GM18951 (cell line): ENCODE measurements around the gene CD52.

Experiments used
- POLR2A ChIP-seq: IDR thresholded peaks from 4 replicates; pipeline ENCODE4 v1.6.1; 2011; ENCODE audit warnings: mild to moderate bottlenecking; ENCODE audit not compliant: insufficient read length, insufficient read depth; ENCODE audit errors: extremely low read depth
- in situ Hi-C: fragments of 300-500 bp; cut with MboI; formaldehyde crosslinking; loops from one replicate; pipeline ENCODE4 v1.12.0; 2022; ENCODE audit warnings: low sequenced_read_pairs, mixed read lengths, inconsistent platforms; ENCODE audit not compliant: unreplicated experiment

CD52 gene, protein sequence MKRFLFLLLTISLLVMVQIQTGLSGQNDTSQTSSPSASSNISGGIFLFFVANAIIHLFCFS

GRCh38 chr1:26317612-26318337, at the start of gene CD52:
Gene CD52, plus strand, starts transcription at chr1:26317958. Its CDS starts 60 bp downstream, at chr1:26318018.
- peak; percentile 82 for TF ChIP-seq POLR2A
- in situ Hi-C loops = no loop called here

DNA sequence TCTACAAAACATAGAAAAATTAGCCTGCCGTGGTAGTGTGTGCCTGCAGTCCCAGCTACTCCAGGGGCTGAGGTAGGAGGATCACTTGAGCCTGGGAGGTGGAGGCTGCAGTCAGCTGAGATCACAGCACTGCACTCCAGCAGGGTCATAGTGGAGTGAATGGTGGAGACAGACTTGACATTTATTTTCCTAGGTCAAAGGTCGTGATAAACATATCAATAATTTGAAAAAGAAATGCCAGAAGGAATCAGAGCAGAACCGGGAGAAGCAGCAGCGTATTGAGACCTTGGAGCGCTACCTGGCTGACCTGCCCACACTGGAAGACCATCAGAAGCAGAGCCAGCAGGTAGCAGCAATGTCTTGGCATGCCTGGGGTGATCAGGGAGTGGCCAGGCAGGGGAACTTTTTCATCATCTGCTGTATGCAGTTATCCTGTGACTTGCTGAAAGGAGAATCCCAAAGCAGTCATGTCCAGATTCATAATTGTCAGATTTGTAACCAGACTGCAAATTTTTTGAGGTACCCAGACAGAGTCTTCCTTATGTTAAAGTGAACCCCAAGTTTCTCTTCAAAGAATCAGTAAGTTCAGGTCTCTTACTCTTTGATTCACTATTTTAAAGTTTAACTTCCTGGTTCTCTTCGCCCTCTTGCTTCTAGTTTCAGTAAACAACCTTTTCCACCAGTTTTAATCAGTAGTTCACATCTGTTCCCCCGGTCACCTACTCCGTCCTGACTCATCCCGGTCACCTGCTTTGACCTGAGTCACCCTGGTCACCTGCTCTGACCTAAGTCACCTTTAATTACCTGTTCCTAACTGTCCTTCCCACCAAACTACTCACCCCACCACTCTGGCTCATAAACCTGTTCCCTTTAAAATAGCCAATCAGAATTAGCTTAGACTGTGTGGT, 49.2 kb upstream of the CD52 start:
- in situ Hi-C loops = no loop called here

DNA sequence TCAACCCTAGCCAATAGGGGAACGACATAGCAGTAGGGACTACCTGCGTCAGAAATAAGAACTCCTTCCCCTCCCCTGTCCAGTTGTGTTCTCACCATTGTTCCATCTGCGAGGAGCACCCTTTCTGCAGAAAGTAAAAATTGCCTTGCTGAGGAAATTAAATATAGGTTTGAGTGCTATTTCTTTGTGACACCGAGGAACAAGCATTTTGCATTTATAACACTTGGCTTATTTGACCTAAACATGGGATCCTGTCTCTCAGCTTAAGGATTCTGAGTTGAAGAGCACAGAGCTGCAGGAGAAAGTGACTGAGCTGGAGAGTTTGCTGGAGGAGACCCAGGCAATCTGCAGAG, 48.6 kb upstream of the CD52 start:
- no peak for TF ChIP-seq POLR2A
- in situ Hi-C loops = no loop called here

More for the DNA sequence above, 49.2 kb upstream of the CD52 start:
- TF ChIP-seq POLR2A = no peak

GRCh38 chr1:26274801-26275425, 42.8 kb upstream of the CD52 start:
- no peak for TF ChIP-seq POLR2A
- in situ Hi-C loops = no loop called here

DNA sequence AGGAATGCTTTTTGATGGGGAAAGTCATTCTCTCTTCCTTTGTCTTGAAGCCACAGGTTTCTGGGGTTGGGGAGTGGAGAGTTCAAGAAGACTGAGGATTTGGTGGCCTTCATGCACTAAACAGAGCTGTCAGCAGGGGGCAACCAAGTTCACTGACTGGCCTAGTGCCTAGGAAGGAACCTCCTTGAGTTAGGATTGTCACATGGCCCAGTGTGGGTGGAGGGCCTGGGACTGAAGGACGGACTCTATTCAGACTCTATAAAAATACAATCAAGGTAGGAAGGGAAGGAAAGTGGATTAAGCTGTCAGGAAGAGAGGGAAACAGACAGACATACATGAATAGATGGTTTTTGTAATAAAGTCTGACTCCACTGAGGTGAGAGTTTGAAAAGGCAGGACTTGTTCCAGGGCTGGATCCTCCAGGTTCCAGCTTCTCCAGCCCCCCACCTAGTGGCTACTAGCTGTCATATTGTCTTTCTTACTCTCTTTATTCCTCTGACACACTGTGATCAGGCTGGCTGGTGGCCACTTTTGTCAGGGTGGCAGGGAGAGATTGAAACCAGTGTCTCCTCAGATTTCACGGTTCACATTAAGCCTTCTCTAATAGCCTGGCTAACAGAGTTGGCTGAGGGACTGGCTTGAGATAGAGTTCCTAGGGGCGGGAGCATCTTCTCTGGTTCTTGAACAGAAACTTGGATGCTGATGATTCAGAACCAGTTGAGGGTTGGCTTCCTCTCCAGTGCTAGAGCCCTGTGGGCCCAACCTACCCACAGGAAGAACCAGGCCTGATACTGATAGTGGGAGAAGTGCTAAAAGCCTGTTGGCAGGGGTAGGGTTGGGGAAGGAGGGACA, 42.0 kb upstream of the CD52 start:
- in situ Hi-C loops = no loop called here
- TF ChIP-seq POLR2A = no peak

- TF ChIP-seq POLR2A = no peak
- in situ Hi-C loops = no loop called here
These were observed 41.3 kb upstream of the CD52 start for GRCh38 chr1:26276432-26276838.

DNA sequence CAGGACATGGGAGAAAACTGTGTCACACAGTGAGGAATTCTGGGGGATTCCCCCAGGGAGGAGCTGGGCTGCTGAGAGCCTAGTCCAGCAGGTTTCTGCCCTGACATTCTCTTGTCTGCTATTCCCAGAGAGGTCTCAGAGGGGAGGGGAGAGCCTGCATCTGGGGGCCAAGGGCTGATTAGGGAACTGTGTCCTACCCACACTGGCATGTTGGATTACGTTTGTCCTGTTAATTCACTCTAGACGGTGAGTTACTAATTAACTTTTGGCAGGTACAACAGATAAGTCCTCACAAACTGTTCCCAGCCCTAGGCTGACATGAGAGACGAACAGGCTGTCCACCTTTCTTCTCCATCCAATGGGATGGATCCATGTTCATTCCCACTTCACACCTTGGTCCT, 40.5 kb upstream of the CD52 start:
- no peak for TF ChIP-seq POLR2A
- in situ Hi-C loops = no loop called here

GRCh38 chr1:26277719-26278118, 40.0 kb upstream of the CD52 start:
- in situ Hi-C loops = no loop called here

GRCh38 chr1:26278303-26278702, 39.5 kb upstream of the CD52 start:
- in situ Hi-C loops = no loop called here

More at GRCh38 chr1:26277719-26278118, 40.0 kb upstream of the CD52 start:
- no peak for TF ChIP-seq POLR2A

GRCh38 chr1:26278724-26279455, 38.9 kb upstream of the CD52 start:
- TF ChIP-seq POLR2A = no peak
- in situ Hi-C loops = no loop called here

More at GRCh38 chr1:26278303-26278702, 39.5 kb upstream of the CD52 start:
- TF ChIP-seq POLR2A = no peak

DNA sequence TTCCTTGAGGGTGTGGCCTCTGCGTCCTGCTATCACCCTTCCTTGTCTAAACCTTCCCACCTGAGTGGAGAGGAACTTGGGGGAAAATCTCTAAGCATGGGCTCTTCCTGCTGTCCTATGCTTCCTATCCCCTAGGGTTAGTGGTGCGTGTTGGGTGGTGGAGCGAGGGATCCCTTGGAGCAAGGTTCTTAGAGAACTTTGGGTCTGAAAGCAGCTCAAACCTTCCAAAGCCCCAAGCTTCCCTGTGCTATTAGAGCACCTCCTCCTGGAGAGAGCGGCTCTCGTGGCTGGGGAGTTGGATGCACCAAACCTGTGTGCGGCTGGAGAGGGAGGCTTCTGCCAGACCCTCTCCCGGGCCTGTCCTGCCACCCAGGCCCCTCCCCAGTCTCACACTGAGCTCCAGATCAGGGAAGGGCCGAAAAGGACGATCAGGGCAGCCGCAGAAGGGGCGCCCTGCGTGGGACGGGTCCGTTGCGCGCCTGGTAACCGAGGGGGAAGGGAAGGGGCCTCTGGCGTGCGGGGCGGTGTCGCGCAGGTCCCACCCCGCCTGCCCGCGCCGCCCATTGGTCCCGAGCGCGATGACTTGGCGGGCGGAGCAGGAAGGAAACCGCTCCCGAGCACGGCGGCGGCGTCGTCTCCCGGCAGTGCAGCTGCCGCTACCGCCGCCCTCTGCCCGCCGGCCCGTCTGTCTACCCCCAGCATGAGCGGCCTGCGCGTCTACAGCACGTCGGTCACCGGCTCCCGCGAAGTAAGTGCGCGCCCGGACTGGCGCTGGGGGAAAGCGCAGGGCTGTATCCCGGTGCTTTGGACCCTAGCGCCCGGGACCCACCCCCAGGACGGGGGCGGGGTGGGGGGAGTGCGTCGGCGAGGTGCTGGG, 38.1 kb upstream of the CD52 start, which contains the start of gene SH3BGRL3:
TSS of gene SH3BGRL3 (plus strand) at position 631 of the 877 bp plus-strand sequence. CDS start at position 701, 70 bp downstream.
- peak; percentile 92 for TF ChIP-seq POLR2A
- in situ Hi-C loops = no loop called here
